ENCODE results near the gene SLC6A11.

Gene SLC6A11

GRCh38 chr3:10816019-10816862, at the start of gene SLC6A11:
SLC6A11 (plus strand) TSS chr3:10816228; CDS start chr3:10816266, 38 bp downstream.
- Histone ChIP-seq H3K27ac (ENCODE audit: low read depth, low read length, poor library complexity, severe bottlenecking) (no peak within 1 kb of the TSS), H3K9me3 (ENCODE audit: low read length) (no peaks in the 10 kb centered on the region), H3F3A (ENCODE audit: insufficient read depth, low read length) (no peaks in the 10 kb centered on the region), H3K36me3 (ENCODE audit: insufficient read depth, low read length) (no peaks in the 10 kb centered on the region), H3K27me3 (ENCODE audit: insufficient read depth, low read length) (no peaks in the 10 kb centered on the region), H3K9me2 (ENCODE audit: low read depth, low read length) (no peaks in the 10 kb centered on the region), H2AFZ (ENCODE audit: low read length) (no peak within 1 kb of the TSS), H3K4me1 (ENCODE audit: insufficient read depth, low read length, severe bottlenecking) (no peaks in the 10 kb centered on the region), H3K9ac (ENCODE audit: low read length) (no peak within 1 kb of the TSS), H3K4me2 (ENCODE audit: low read length) (no peak within 1 kb of the TSS), H3K79me2 (ENCODE audit: insufficient read depth, low read length) (no peaks in the 10 kb centered on the region), H3K4me3 (ENCODE audit: low read depth, low read length, poor library complexity, severe bottlenecking) (no peak within 1 kb of the TSS), H4K20me1 (ENCODE audit: insufficient read depth, low read length) (no peaks in the 10 kb centered on the region)
- TF ChIP-seq EZH2 (IDR thresholded peaks at IDR 0.05; ENCODE audit: borderline replicate concordance, low read length): no peak

GRCh38 chr3:10768708-10769394, 47.2 kb upstream of the SLC6A11 start:
- TF ChIP-seq EZH2 (IDR thresholded peaks at IDR 0.05; ENCODE audit: borderline replicate concordance, low read length) (no peak), CTCF (IDR thresholded peaks at IDR 0.05; ENCODE audit: low read length) (no peak)
- no peaks in the 10 kb centered on the region for H4K20me1 ChIP-seq (ENCODE audit: insufficient read depth, low read length)
- no peak overlapping the region for H3K4me3 ChIP-seq (ENCODE audit: low read depth, low read length, poor library complexity, severe bottlenecking)
- H2AFZ ChIP-seq (ENCODE audit: low read length): no peak overlapping the region
- no peaks in the 10 kb centered on the region for H3K9me2 ChIP-seq (ENCODE audit: low read depth, low read length)
- H3K79me2 ChIP-seq (ENCODE audit: insufficient read depth, low read length): no peaks in the 10 kb centered on the region
- H3K4me2 ChIP-seq (ENCODE audit: low read length): no peak overlapping the region
- H3K9me3 ChIP-seq (ENCODE audit: low read length): no peaks in the 10 kb centered on the region
- H3K4me1 ChIP-seq (ENCODE audit: insufficient read depth, low read length, severe bottlenecking): no peaks in the 10 kb centered on the region
- H3K9ac ChIP-seq (ENCODE audit: low read length): no peak overlapping the region
- H3K36me3 ChIP-seq (ENCODE audit: insufficient read depth, low read length): no peaks in the 10 kb centered on the region
- H3K27ac ChIP-seq (ENCODE audit: low read depth, low read length, poor library complexity, severe bottlenecking): no peak overlapping the region
- H3K27me3 ChIP-seq (ENCODE audit: insufficient read depth, low read length): 0 out of 2 replicates have a peak, but pooled peaks cover 6% of the 10 kb centered on the region
- no peaks in the 10 kb centered on the region for H3F3A ChIP-seq (ENCODE audit: insufficient read depth, low read length)

- no peak for TF ChIP-seq CTCF (IDR thresholded peaks at IDR 0.05; ENCODE audit: low read length)
- TF ChIP-seq EZH2 (IDR thresholded peaks at IDR 0.05; ENCODE audit: borderline replicate concordance, low read length): no peak
- no peak overlapping the region for H3K9ac ChIP-seq (ENCODE audit: low read length)
- no peak overlapping the region for H3K4me3 ChIP-seq (ENCODE audit: low read depth, low read length, poor library complexity, severe bottlenecking)
- H3K4me2 ChIP-seq (ENCODE audit: low read length): no peak overlapping the region
- no peaks in the 10 kb centered on the region for H3F3A ChIP-seq (ENCODE audit: insufficient read depth, low read length)
- 0 out of 2 replicates have a peak, but pooled peaks cover 6% of the 10 kb centered on the region for H3K27me3 ChIP-seq (ENCODE audit: insufficient read depth, low read length)
- H3K27ac ChIP-seq (ENCODE audit: low read depth, low read length, poor library complexity, severe bottlenecking): no peak overlapping the region
- no peaks in the 10 kb centered on the region for H3K4me1 ChIP-seq (ENCODE audit: insufficient read depth, low read length, severe bottlenecking)
- no peak overlapping the region for H2AFZ ChIP-seq (ENCODE audit: low read length)
- no peaks in the 10 kb centered on the region for H3K9me2 ChIP-seq (ENCODE audit: low read depth, low read length)
- H4K20me1 ChIP-seq (ENCODE audit: insufficient read depth, low read length): no peaks in the 10 kb centered on the region
- H3K36me3 ChIP-seq (ENCODE audit: insufficient read depth, low read length): no peaks in the 10 kb centered on the region
- H3K79me2 ChIP-seq (ENCODE audit: insufficient read depth, low read length): no peaks in the 10 kb centered on the region
- H3K9me3 ChIP-seq (ENCODE audit: low read length): no peaks in the 10 kb centered on the region
Observed at GRCh38 chr3:10770547-10770946, 45.5 kb upstream of the SLC6A11 start.
